Panc1 (cell line): ENCODE results near the gene PCK2. TPM values are rescaled to one million over a fixed set of nuclear protein-coding genes. Genes with fewer than 3 reads are reported as not detected.
A peak's percentile ranks its signal among the peaks of the same experiment; 100 is the strongest.

Source experiments
- ATAC-seq: fragments of 200-7000 bp; cut with Tn5 transposase; 2 replicates; pipeline ENCODE4 v1.9.1; 2020; ENCODE audit warnings: mild to moderate bottlenecking, moderate library complexity
- BruUV-seq: library from RNA; stranded (reverse); fragments of 400-500 nt; replicated peaks from 2 replicates; lab custom pipeline; 2021; lab: Mats Ljungman, UMichigan
- CTCF ChIA-PET: fragments of 300-600 bp; sonication (Branson Sonifier 250); formaldehyde crosslinking; loops from one replicate; lab custom pipeline; 2022; ENCODE audit warnings: antibody characterized with exemption; lab: Charles Lee
- POLR2A ChIA-PET: fragments of 300-600 bp; sonication (Branson Sonifier 250); formaldehyde crosslinking; loops from one replicate; lab custom pipeline; 2022; ENCODE audit warnings: antibody characterized with exemption; lab: Charles Lee
- DNase-seq: peaks from one replicate; pipeline ENCODE4 v3.0.0-alpha.2; 2010; ENCODE audit warnings: low read depth, low spot score
- H3K27ac ChIP-seq: 2 replicates; pipeline ENCODE4 v1.5.1; 2011; ENCODE audit warnings: mild to moderate bottlenecking, low read length, inconsistent platforms
- H3K27me3 ChIP-seq: fragments of 200-500 bp; sonication (Bioruptor generic); 2 replicates; pipeline ENCODE4 v1.6.0; 2014; ENCODE audit warnings: low read length, inconsistent platforms; ENCODE audit not compliant: control insufficient read depth, insufficient read depth
- H3K36me3 ChIP-seq: fragments of 200-500 bp; sonication (Bioruptor generic); 2 replicates; pipeline ENCODE4 v1.5.1; 2014; ENCODE audit warnings: inconsistent platforms, mild to moderate bottlenecking, low read length, moderate library complexity; ENCODE audit not compliant: control insufficient read depth, insufficient read depth
- H3K4me1 ChIP-seq: 2 replicates; pipeline ENCODE4 v1.5.1; 2011; ENCODE audit warnings: inconsistent platforms, mild to moderate bottlenecking, low read length, moderate library complexity; ENCODE audit not compliant: control insufficient read depth, insufficient read depth
- H3K4me3 ChIP-seq, 2 experiments: 2 replicates each; pipeline ENCODE4 v1.5.1; 2011 to 2012; ENCODE audit warnings: low read depth in 2 of 2, low read length in 2 of 2, mild to moderate bottlenecking in 2 of 2, inconsistent platforms in 1 of 2, moderate library complexity in 1 of 2
- H3K9me3 ChIP-seq: fragments of 200-500 bp; sonication (Bioruptor generic); 2 replicates; pipeline ENCODE4 v1.5.1; 2014; ENCODE audit warnings: low read depth, mild to moderate bottlenecking, inconsistent platforms, low read length, moderate library complexity; ENCODE audit not compliant: control insufficient read depth, insufficient read depth
- POLR2AphosphoS5 ChIP-seq: IDR thresholded peaks from 2 replicates; pipeline ENCODE4 v1.6.1; 2012; ENCODE audit warnings: mild to moderate bottlenecking, low read depth, low read length, moderate library complexity
- SIN3A ChIP-seq: IDR thresholded peaks from 2 replicates; pipeline ENCODE4 v1.6.1; 2012; ENCODE audit warnings: low read depth, mild to moderate bottlenecking, low read length, moderate library complexity, borderline replicate concordance; ENCODE audit not compliant: insufficient read depth
- TCF7L2 ChIP-seq: IDR thresholded peaks from 2 replicates; pipeline ENCODE4 v1.6.1; 2011; ENCODE audit warnings: mild to moderate bottlenecking, low read depth, low read length, inconsistent platforms
- in situ Hi-C: cut with HindIII; loops from 2 replicates; pipeline ENCODE4 v1.10.0; 2016; ENCODE audit warnings: low sequenced_read_pairs, low pct_unique_long_range_greater_than_20kb
- intact Hi-C: fragments of 100-400 bp; cut with micrococcal nuclease; formaldehyde crosslinking; loops from one replicate; pipeline ENCODE4 v1.10.0; 2022; ENCODE audit not compliant: unreplicated experiment
- total RNA-seq: library from RNA; stranded (reverse); gene quantifications from one replicate; pipeline ENCODE4 v1.2.1, GENCODE V29; 2021; ENCODE audit not compliant: unreplicated experiment
- TF ChIP-seq, protein P1 (sequence below): fragments of 450-650 bp; IDR thresholded peaks from 2 replicates; pipeline ENCODE4 v1.5.1; 2017; ENCODE audit warnings: mild to moderate bottlenecking
- TF ChIP-seq, protein P2 (sequence below), 2 experiments: IDR thresholded peaks; 2 replicates each; pipeline ENCODE4 v1.6.1; 2011 to 2012; ENCODE audit warnings: low read depth in 2 of 2, control low read depth in 1 of 2, low read length in 1 of 2, mild to moderate bottlenecking in 1 of 2, moderate library complexity in 1 of 2; ENCODE audit not compliant: insufficient read depth in 1 of 2

The PCK2 gene
- total RNA-seq, 1 experiment from 2014 or later, result 24.5 TPM

DNA sequence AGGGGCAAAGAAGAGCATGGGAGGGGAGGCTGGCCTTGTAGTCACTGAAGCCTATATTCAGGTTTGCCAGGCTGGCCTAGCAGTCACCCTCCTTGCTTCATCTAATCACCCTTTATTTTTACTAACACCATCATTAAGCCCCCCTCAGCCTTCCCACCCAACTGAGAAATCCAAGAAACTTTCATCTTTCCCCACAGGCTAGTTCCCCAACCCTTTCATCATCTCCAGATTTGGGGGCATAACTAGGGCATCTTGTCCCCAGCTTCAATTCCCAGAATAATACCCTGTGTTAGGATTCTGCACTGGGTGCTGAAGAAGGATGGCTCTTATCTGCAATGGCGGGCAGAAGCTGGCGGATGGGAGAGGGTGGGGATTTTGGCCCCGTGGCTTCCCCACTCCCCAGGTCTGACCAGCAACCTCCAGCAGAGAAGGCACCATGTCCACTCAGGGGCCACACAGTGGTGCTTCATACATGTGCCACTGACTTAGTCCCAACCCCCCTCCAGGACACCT is 6.9 kb downstream of the PCK2 start:
- Histone ChIP-seq H3K4me1 (no peaks in the 10 kb centered on the region), H3K36me3 (no peaks in the 10 kb centered on the region), H3K27ac (no peak overlapping the region), H3K27me3 (no peaks in the 10 kb centered on the region), H3K9me3 (no peaks in the 10 kb centered on the region), H3K4me3 (no peak overlapping the region)
- BruUV-seq, result no TSS peak
- no peak for TF ChIP-seq POLR2AphosphoS5
- TF ChIP-seq, protein P1, sequence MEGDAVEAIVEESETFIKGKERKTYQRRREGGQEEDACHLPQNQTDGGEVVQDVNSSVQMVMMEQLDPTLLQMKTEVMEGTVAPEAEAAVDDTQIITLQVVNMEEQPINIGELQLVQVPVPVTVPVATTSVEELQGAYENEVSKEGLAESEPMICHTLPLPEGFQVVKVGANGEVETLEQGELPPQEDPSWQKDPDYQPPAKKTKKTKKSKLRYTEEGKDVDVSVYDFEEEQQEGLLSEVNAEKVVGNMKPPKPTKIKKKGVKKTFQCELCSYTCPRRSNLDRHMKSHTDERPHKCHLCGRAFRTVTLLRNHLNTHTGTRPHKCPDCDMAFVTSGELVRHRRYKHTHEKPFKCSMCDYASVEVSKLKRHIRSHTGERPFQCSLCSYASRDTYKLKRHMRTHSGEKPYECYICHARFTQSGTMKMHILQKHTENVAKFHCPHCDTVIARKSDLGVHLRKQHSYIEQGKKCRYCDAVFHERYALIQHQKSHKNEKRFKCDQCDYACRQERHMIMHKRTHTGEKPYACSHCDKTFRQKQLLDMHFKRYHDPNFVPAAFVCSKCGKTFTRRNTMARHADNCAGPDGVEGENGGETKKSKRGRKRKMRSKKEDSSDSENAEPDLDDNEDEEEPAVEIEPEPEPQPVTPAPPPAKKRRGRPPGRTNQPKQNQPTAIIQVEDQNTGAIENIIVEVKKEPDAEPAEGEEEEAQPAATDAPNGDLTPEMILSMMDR, result no peak
- TF ChIP-seq, protein P2, sequence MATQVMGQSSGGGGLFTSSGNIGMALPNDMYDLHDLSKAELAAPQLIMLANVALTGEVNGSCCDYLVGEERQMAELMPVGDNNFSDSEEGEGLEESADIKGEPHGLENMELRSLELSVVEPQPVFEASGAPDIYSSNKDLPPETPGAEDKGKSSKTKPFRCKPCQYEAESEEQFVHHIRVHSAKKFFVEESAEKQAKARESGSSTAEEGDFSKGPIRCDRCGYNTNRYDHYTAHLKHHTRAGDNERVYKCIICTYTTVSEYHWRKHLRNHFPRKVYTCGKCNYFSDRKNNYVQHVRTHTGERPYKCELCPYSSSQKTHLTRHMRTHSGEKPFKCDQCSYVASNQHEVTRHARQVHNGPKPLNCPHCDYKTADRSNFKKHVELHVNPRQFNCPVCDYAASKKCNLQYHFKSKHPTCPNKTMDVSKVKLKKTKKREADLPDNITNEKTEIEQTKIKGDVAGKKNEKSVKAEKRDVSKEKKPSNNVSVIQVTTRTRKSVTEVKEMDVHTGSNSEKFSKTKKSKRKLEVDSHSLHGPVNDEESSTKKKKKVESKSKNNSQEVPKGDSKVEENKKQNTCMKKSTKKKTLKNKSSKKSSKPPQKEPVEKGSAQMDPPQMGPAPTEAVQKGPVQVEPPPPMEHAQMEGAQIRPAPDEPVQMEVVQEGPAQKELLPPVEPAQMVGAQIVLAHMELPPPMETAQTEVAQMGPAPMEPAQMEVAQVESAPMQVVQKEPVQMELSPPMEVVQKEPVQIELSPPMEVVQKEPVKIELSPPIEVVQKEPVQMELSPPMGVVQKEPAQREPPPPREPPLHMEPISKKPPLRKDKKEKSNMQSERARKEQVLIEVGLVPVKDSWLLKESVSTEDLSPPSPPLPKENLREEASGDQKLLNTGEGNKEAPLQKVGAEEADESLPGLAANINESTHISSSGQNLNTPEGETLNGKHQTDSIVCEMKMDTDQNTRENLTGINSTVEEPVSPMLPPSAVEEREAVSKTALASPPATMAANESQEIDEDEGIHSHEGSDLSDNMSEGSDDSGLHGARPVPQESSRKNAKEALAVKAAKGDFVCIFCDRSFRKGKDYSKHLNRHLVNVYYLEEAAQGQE (IDR thresholded peaks at IDR 0.05; ENCODE audit: insufficient read depth in 1 of 2, low read depth in 2 of 2, low read length in 1 of 2), result no peak
- TF ChIP-seq SIN3A, result no peak
- TF ChIP-seq TCF7L2, result no peak
- no peak for ATAC-seq
- intact Hi-C loops, result no loop called here
- in situ Hi-C loops, result no loop called here
- no peak for DNase-seq
- POLR2A ChIA-PET, result no interaction called here
- CTCF ChIA-PET, result no interaction called here

DNA sequence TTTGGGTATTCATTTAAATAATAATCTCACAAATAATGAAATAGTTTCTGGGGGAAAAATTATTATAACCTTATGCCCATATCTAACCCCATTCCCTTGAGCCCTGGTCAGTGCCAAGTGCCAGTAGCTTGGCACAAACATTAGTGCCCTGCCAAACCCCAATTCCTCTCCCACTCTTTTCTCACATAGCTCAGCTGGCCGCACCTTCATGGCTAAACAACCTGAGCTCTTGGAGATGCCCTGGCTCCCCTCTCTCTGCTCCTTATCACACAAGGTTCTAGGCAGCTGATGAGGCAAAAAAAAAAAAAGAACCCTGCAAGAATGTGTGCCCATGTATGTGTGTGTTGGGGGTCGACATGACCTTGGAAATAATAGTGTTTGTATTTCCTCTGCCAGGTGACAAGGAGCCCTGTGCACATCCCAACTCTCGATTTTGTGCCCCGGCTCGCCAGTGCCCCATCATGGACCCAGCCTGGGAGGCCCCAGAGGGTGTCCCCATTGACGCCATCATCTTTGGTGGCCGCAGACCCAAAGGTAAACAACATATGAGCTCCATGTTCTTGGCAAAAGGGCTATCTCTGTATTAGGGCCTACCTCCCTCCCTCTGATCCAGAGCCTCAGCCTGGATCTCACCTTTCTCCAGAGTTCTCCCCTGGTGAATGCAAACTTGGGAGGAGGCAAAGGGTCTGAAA is 8.4 kb downstream of the PCK2 start:
- TF ChIP-seq SIN3A (no peak), POLR2AphosphoS5 (no peak), TCF7L2 (no peak)
- TF ChIP-seq, protein P2 (IDR thresholded peaks at IDR 0.05; ENCODE audit: insufficient read depth in 1 of 2, low read depth in 2 of 2, low read length in 1 of 2), result no peak
- TF ChIP-seq, protein P1, result no peak
- BruUV-seq, result TSS peak; percentile 48
- DNase-seq (no peak), ATAC-seq (no peak)
- Histone ChIP-seq H3K27me3 (no peaks in the 10 kb centered on the region), H3K27ac (no peak overlapping the region), H3K9me3 (no peaks in the 10 kb centered on the region), H3K36me3 (no peaks in the 10 kb centered on the region), H3K4me1 (no peaks in the 10 kb centered on the region), H3K4me3 (no peak overlapping the region)
- CTCF ChIA-PET, result no interaction called here
- in situ Hi-C loops (no loop called here), intact Hi-C loops (no loop called here)
- POLR2A ChIA-PET, result no interaction called here
